GM18526 (cell line): Measurements from ENCODE around the gene IGFN1.

Experiments
- POLR2A ChIP-seq: IDR thresholded peaks from 3 replicates; pipeline ENCODE4 v1.6.1; 2011; ENCODE audit not compliant: insufficient read length; ENCODE audit errors: extremely low read depth

IGFN1 gene

DNA sequence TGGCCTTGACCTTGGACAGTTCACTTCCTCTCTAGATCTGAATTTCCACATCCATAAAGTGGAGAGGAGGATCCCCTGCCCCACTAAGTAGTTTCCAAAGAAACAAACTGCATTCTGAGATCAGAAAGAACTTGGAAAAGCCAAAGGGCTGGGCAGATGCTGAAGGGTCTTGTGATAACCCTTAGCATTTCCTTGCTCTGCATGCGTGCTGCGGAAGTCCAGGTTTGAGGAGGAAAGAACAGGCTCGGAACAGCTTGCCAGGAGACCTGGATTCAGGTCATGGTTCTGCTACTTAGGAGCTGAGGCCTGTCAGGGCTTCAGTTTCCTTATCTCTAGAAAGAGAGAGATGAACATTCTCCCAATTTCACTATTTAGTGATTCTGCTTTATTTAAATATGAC is 27.2 kb downstream of the IGFN1 start:
- TF ChIP-seq POLR2A = no peak

DNA sequence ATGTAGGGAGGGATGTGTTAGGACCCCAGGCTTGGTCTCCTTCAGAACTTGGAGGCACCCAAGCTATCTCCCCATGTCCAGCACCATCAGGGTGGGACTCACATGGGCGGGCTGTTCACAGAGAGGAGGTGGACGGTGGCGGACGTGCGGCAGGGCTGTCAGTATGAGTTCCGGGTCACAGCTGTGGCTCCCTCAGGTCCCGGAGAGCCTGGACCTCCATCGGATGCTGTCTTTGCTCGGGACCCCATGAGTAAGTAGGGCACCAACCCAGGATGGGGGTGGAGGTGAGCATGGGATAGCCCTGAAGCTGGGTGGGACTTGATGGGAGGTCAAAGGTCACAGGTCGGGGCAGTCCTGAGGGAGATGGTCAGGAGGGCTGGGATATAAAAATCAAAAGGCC is 27.8 kb downstream of the IGFN1 start:
- no peak for TF ChIP-seq POLR2A

DNA sequence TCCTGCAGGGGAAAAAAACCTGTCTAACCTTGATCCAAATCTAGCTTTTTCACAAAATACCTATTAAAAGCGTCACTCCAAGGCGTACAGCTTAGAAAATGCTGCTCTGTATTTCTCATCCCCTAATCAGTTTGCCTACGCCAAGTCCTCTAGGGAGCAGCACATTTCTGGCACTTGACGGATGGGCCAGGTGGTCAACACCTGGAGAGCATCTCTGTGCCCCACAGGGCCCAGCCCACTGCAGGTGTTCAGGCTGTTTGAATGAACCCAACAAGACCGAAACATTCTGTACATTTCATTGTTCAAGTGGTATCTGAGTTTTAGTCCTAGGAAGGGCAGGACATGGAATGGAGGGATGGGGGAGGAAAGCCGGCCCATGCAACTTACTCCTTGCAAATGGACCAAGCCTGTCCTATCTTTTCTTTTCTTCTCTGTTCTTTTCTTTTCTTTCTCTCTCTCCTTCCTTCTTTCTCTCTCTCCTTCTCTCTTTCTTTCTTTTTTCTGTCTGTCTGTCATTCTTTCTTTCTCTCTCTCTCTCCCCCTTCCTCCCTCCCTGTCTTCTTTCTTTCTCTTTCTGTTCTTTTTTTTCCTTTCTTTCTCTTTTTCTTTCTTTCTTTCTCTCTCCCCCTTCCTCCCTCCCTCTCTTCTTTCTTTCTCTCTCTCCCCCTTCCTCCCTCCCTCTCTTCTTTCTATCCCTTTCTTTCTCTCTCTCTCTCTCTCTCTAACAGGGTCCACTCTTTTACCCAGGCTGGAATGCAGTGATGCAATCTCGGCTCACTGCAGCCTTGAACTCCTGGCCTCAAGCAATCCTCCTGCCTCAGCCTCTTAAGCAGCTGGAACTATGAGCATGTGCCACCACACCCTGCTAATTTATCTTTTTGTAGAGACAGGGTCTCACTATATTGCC is 29.1 kb downstream of the IGFN1 start:
- no peak for TF ChIP-seq POLR2A

DNA sequence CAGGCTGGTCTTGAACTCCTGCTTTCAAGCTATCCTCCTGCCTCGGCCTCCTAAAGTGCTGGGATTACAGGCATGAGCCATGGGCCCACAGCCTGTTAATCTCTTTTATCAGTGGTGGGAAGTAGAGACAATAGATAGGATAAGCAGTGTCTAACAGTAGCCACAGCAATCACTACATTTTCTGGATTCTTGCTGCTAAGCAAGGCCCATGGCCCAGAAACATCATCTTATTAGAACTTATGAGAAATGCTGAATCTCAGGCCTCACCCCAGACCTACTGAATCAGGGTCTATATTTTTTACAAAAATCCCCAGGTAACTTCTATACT is 29.7 kb downstream of the IGFN1 start:
- TF ChIP-seq POLR2A = no peak

DNA sequence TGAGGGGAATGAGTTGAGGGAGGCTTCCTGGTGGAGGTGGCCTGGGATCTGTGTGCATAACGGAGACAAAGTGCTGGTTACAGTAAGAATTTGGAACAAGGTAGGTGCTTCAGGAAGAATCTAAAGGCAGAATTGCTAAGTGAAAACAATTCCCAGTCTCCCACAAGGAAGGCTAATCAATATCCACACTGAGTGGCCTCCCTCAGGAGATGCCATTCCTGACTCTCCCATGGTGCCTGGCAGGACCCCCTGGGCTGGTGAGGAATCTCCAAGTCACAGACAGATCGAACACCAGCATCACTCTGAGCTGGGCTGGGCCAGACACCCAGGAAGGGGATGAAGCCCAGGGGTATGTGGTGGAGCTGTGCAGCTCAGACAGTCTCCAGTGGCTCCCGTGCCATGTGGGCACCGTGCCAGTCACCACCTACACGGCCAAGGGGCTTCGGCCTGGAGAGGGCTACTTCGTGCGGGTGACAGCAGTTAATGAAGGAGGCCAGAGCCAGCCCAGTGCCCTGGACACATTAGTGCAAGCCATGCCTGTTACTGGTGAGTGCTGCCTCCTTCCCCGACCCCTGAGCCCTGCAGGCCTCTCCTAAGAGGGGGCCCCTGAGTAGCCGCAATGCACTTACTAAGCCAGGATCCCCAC is 30.7 kb downstream of the IGFN1 start:
- no peak for TF ChIP-seq POLR2A

DNA sequence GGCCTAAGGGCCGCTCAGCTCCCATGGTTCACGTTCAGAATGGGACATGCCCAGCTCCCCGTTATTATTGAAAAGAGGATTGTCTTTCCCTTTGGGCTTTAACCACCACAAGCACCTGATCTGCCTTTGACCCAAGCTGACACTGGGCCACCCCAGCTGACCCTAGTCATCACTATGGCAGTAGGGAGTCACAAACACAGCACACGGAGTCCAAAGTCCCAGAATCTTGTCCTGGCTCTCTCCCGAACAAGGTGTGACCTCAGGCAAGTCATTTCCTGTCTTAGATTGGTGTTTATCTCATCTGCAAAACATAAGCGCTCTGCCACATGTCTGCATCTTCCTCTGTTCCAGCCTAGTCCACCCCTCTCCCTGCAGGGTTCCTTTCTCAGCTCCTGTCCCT is 31.5 kb downstream of the IGFN1 start:
- no peak for TF ChIP-seq POLR2A

DNA sequence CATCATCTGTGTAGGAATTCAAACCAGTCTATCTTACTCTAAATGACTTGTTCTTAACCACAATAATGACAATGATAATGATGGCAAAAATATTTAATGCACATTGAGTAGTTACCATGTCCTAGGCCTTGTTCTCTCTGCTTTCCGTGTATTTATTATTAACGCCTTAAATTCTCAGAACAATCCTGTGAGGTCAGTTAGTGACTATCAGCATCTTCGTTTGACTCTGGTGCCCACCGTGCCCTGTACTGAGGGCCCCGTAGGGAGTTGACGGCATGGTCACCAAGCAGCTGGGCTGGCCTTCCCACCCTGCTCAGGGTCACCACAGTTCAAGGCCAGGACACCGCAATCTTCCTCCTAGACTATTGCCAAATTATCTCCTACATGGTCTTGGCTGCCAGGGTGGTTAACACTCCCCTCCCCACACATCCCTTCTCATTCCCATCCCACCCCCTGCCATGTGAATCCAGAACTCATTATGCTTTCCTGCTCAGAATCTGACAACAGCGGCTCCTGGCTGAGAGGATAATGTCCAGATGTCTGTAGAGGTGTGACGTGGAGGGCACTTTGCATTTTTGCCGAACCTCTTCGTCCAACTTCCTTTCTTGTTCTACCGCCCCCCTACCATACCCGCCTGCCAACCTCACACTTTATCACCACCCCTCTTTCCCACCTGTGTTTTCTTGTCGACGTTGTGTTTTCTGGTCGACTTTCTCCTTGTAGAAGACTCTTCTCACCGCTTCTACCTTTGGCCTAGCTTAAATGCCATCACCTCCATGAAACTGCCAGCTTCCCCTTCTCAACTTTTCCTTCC is 33.4 kb downstream of the IGFN1 start:
- no peak for TF ChIP-seq POLR2A

DNA sequence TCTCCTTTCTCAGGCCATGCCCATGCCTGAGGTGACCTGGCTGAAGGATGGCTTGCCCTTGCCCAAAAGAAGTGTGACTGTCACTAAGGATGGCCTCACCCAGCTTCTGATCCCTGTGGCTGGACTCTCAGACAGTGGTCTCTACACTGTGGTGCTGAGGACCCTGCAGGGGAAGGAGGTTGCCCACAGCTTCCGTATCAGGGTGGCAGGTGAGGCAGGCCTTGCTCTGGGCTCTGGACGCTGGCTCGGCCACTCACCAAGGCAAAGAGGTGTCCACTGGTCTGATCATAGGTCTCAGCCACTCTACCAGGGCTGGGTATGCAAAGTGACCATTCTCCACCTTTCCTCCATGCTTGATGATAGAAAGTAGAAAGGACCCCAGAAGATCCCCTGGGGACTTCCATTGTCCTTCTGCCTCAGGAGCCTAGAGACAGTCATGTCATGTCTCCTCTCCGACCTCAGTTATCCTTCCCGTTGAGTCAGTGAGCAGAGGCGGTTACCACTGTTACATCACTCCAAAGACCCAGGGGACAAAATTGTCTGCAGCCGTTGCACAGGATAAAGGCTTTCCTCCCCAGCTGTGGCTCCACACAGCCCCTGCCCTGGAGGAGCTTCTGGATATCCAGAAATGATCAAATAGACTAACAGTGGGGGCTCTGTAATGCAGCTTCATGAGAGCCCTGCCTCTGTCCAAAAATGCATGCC is 34.2 kb downstream of the IGFN1 start:
- TF ChIP-seq POLR2A = no peak

DNA sequence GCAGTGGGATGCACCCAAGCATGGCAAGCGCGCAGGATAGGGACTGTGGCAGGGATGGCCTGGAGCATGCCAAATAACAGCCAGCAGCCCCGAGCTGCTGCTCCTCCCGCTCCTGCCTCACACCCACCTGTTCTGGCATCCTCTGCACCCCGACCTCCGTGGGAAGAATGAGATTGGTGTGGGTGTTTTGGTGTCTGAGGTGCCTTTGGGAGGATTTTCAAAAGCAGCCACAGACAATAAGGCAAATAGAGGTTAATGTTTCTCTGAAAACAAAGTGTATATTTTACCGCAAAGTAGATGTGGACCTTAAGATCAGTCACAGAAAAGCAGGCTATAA is 35.5 kb downstream of the IGFN1 start:
- TF ChIP-seq POLR2A = no peak

DNA sequence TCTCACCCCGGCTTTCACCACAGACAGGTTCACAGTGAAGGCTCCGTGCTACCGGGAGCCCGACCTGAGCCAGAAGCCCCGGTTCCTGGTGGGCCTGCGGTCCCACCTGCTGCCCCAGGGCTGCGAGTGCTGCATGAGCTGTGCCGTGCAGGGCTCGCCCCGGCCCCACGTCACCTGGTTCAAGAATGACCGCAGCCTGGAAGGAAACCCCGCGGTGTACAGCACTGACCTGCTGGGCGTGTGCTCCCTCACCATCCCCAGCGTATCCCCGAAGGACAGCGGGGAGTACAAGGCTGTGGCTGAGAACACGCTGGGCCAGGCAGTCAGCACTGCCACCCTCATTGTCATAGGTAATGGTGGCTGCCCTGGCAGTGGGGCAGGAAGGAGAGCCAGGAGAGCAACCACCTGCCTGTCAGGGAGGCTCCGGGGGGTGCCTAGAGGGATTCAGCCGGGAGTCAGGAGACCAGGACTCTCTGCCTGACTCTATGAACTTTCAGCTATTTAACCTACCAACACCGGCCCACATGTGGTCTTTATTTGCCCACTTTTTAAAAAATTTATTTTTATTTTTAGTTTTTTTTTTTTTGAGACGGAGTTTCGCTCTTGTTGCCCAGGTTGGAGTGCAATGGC is 36.4 kb downstream of the IGFN1 start:
- no peak for TF ChIP-seq POLR2A

DNA sequence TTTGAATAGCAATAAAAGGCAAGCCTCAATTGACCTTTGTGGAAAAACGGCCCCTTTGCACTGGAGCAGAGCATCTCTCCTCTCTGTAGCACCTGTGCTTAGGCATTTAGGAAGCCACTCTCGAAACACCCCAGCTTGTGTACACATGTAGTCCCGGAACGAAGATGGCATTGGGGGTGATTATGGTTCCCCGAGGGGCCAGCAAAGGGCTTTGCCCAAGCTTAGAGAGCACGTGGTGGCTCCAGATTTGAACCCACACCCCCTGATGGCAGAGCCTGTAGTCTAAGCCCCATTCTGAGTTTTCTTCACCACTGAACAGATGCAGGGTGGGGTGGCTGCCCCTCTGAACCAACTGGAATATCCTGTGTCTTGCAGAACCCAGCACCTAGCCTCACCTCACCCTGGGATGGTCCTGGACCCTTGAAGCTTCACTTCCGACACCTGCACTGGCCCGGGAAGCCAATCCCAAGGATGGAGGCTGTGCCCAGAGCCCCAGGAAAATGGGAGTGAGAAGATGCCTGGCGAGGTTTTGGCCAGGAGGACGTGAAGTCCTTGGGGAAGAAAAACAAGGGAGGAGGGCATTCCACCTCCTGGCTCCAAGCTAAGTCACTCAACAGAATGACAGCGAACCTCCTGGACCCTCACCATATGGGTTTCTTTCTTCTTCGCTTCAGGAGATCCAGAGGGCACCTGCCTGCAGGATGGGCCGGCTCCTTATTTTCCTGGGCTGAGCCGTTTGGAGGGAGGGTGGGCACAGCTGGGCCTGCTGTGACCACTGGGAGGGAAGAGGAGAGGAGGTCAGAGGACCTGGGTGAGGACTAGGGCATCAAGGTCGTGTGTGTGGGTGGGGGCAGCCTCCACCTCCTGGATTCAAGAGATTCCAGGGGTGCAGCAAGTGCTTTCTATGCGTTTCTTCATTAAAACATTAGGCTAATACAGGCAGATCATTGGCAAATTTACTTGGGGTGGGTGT is 37.7 kb downstream of the IGFN1 start:
- no peak for TF ChIP-seq POLR2A

DNA sequence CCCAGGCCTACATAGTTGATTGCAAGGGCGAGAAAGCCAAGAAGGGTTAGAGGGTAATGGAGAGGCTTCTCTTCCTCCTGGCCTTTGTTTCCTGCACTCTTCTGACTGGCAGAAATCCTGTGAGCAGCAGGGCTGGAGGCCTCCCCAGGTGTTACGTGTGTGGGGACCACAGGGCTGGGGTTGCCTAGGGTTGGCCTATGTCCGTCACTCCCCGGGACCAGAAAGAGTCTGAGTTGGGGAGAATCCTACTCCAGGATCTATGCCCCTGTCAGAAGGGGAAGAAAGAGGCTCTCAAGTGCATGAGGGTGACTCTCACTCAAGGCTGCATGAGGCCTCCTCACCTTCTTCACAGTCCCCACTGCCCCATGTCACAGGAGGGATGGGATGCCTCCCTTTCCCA is 38.5 kb downstream of the IGFN1 start:
- TF ChIP-seq POLR2A = no peak

DNA sequence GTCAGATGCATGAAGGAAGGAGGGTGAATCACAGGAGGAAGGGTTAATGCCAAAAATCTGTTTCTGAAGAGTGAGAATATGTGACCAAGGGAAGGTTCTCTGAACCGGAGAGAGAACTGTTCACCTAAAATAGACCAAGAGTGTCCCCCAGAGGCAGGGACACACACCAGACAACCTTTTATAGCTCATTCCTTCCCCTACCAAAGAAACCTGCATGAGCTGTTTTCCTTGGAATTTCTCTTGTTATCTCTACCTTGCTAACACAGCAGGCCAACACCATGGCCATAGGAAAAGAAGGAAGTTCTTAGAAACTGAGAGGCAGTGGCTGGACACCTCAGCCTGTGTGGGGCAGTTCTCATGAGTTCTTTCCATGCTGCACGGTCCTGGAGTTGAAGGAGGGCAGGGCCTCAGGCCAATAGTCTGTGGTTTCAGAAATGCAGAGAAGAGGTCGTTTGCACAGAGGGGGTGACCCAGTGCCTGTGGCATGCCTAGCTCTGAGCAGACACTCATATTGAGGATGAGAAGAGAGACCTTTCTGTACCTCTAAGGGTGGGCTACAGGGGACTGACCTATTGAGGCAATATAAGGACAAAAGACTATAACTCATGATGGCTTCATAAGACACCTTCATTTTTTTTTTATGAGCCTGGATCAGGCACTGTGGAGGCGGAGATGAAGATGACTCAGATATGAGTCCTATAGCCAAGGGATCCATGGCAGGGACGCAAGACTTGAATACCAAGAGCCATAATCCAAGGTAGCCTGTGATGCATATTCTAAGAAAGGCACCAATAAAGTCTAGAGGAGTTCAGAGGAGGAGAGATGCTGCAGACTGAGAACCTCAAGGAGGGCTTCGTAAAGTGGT is 39.4 kb downstream of the IGFN1 start:
- no peak for TF ChIP-seq POLR2A
